Measurements from ENCODE around the gene TXNRD3. TPM values are rescaled to one million over a fixed set of nuclear protein-coding genes. Genes with fewer than 3 reads are reported as not detected.

The TXNRD3 gene
- total and polyA plus RNA-seq, 2 donors from 2014 or later, result 10.8 to 12.1 TPM

DNA sequence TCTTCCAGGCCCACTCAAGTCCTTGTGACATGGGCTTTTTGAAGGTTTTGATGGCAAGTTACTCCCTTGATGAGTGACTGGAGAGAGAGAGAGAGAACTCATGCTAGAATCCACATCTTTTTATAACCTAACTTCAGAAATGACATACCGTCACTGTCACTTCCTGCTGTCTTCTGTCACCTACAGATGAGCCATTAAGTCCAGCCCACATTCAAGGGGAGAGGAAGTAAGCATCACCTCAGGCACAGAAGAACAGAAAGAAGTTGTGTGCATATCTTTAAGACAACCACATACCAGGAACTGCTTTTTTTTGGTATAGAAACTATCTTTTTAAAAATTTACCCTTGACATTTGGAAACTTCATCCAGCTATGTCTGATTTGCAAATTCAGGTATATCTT lies 16.6 kb upstream of the TXNRD3 start:
- Histone ChIP-seq H3K9me3 (ENCODE audit: control insufficient read depth in 2 of 3, insufficient read depth in 1 of 3, low read length in 3 of 3) (peaks cover 0 to 2% (median 0%) of the 10 kb centered on the region in 3 donors), H3K4me3 (ENCODE audit: low read length in 3 of 3) (no peak overlapping the region), H3K4me1 (ENCODE audit: control insufficient read depth in 2 of 3, insufficient read depth in 2 of 3, low read depth in 1 of 3, low read length in 3 of 3) (no peaks in the 10 kb centered on the region), H3K9ac (ENCODE audit: low read length in 3 of 3) (no peak overlapping the region), H3K27ac (ENCODE audit: low read depth in 2 of 2, low read length in 2 of 2) (no peak overlapping the region), H3K27me3 (ENCODE audit: control insufficient read depth, insufficient read depth, low read length) (no peaks in the 10 kb centered on the region), H3K36me3 (ENCODE audit: control insufficient read depth in 2 of 3, insufficient read depth in 3 of 3, low read length in 3 of 3) (no peaks in the 10 kb centered on the region)
- no peak for TF ChIP-seq CTCF (IDR thresholded peaks at IDR 0.05; ENCODE audit: borderline replicate concordance, extremely low read depth, insufficient read depth)
- FAIRE-seq (no peak), DNase-seq (no peak)
- intact Hi-C loops (cut with DNase I), result no loop called here

DNA sequence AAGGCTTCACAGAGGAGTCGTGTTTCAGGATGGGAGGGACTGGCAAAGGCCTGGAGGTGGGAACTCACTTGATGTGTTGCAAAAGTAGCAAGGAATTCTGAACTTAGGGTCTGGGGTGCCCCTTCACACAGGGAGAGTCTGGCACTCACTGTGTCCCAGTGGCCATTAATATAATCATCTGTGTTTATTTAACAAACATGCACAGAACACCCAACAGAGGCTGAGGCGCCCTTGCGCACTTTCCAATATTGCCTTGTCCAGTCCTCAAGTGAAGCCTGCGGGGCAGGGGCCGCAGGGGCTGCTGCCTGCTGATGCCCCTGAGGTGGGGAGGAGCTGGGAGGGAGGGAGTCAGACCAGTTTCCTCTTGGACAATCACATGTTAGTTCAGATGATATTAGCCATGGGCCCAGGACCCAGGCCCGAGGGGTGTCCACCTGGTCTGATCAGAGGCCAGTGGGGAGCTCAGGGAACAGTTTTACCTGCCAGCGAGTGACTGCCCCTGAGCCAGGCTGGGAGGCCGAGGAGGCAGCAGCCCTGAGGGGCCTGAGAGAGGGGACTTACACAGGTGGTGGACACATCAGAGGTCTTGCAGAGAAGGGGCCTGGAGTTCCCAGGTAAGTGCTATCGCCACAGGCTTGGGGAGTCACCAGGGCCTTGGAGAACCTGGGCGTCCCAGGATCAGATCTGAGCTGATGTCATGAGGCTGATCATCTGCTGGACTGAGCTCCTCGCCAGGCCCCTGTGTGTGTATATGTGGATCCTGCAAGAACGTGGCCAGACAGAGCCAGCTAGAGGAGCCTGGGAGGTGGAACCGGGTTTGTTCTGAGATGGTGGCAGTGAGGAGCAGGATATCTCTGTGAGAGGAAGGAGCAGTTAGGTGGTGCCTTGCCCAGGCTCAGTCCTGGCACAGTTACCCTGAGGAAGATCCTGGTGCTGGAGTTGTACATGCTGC lies 13.8 kb upstream of the TXNRD3 start:
- Histone ChIP-seq H3K4me3 (ENCODE audit: low read length in 3 of 3) (no peak overlapping the region), H3K9me3 (ENCODE audit: control insufficient read depth in 2 of 3, insufficient read depth in 1 of 3, low read length in 3 of 3) (peaks cover 0 to 2% (median 0%) of the 10 kb centered on the region in 3 donors), H3K9ac (ENCODE audit: low read length in 3 of 3) (no peak overlapping the region), H3K27me3 (ENCODE audit: control insufficient read depth, insufficient read depth, low read length) (no peaks in the 10 kb centered on the region), H3K36me3 (ENCODE audit: control insufficient read depth in 2 of 3, insufficient read depth in 3 of 3, low read length in 3 of 3) (no peaks in the 10 kb centered on the region), H3K4me1 (ENCODE audit: control insufficient read depth in 2 of 3, insufficient read depth in 2 of 3, low read depth in 1 of 3, low read length in 3 of 3) (no peaks in the 10 kb centered on the region), H3K27ac (ENCODE audit: low read depth in 2 of 2, low read length in 2 of 2) (no peak overlapping the region)
- intact Hi-C loops (cut with DNase I), result no loop called here
- no peak for TF ChIP-seq CTCF (IDR thresholded peaks at IDR 0.05; ENCODE audit: borderline replicate concordance, extremely low read depth, insufficient read depth)
- FAIRE-seq (no peak), DNase-seq (no peak)

GRCh38 chr3:126667631-126668449 lies 12.9 kb upstream of the TXNRD3 start:
- Histone ChIP-seq H3K4me1 (ENCODE audit: control insufficient read depth in 2 of 3, insufficient read depth in 2 of 3, low read depth in 1 of 3, low read length in 3 of 3) (no peaks in the 10 kb centered on the region), H3K27ac (ENCODE audit: low read depth in 2 of 2, low read length in 2 of 2) (no peak overlapping the region), H3K27me3 (ENCODE audit: control insufficient read depth, insufficient read depth, low read length) (no peaks in the 10 kb centered on the region), H3K9me3 (ENCODE audit: control insufficient read depth in 2 of 3, insufficient read depth in 1 of 3, low read length in 3 of 3) (no peaks in the 10 kb centered on the region), H3K9ac (ENCODE audit: low read length in 3 of 3) (no peak overlapping the region), H3K4me3 (ENCODE audit: low read length in 3 of 3) (no peak overlapping the region), H3K36me3 (ENCODE audit: control insufficient read depth in 2 of 3, insufficient read depth in 3 of 3, low read length in 3 of 3) (no peaks in the 10 kb centered on the region)
- FAIRE-seq (no peak), DNase-seq (no peak)
- TF ChIP-seq CTCF (IDR thresholded peaks at IDR 0.05; ENCODE audit: borderline replicate concordance, extremely low read depth, insufficient read depth), result no peak
- intact Hi-C loops (cut with DNase I), result no loop called here
